Measurements from ENCODE around the gene SDHC. TPM values are rescaled to one million over a fixed set of nuclear protein-coding genes. Genes with fewer than 3 reads are reported as not detected.

The SDHC gene
- total and polyA plus RNA-seq, 2 of the 13 experiments (the other 11 are each of a cell fraction or from before 2014, with no cell fraction given) = 27.1 to 229 TPM

DNA sequence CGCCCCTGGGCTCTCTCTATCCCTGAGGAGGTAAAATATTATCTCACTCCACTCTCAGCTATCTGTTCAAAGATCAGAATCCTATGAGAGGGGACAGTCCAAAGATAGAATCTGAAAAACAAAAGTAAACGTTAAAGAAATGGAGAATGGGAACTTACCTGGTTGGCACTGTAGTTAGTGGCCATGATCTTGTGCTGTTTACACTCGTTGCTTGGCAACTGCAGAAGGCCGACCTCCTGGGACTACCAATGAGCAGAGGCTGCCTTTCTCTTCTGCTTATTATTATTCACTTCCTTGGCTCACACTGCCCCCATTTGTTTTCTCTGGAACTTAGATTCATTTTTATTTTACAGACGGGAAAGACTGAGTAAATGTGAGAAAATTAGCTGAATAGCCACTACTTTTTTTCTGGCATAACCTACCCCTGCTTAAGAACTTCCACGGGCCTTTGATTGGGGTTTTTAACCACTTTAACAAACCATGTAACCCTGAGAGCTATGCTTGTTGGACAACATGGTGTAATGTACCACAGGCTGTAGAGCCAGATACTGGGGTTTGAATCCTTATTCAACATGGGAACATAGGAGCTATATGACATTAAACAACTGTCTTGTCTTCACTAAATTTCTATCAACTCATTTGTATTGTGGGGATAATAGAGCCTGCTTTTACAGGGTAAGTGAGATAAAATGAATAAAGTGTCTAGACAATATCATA lies 53.7 kb downstream of the SDHC start, which contains the start of gene CFAP126 (continued):
- TF ChIP-seq, protein P1, sequence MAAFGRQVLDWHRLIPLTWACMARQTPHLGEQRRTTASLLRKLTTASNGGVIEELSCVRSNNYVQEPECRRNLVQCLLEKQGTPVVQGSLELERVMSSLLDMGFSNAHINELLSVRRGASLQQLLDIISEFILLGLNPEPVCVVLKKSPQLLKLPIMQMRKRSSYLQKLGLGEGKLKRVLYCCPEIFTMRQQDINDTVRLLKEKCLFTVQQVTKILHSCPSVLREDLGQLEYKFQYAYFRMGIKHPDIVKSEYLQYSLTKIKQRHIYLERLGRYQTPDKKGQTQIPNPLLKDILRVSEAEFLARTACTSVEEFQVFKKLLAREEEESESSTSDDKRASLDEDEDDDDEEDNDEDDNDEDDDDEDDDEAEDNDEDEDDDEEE (CRISPR knock-in tag; IDR thresholded peaks at IDR 0.05) = no peak
- TF ChIP-seq SIX4 (CRISPR knock-in tag; IDR thresholded peaks at IDR 0.05) (no peak), EZH2 (conservative IDR thresholded peaks at IDR 0.05; ENCODE audit: low read depth, low read length) (no peak), ZNF383 (CRISPR knock-in tag; IDR thresholded peaks at IDR 0.05; ENCODE audit: borderline replicate concordance) (no peak), HNRNPL (IDR thresholded peaks at IDR 0.05; ENCODE audit: low read depth, low read length) (no peak), ZNF205 (CRISPR knock-in tag; IDR thresholded peaks at IDR 0.05) (no peak), ZNF776 (CRISPR knock-in tag; IDR thresholded peaks at IDR 0.05) (no peak), ZFP36 (IDR thresholded peaks at IDR 0.05; ENCODE audit: borderline replicate concordance, low read depth, low read length, partially characterized antibody) (no peak), NRL (CRISPR knock-in tag; IDR thresholded peaks at IDR 0.05; ENCODE audit: borderline replicate concordance) (no peak), ZNF816 (CRISPR knock-in tag; IDR thresholded peaks at IDR 0.05; ENCODE audit: borderline replicate concordance) (no peak), NFIC (IDR thresholded peaks at IDR 0.05; ENCODE audit: low read length) (no peak), ZNF749 (CRISPR knock-in tag; IDR thresholded peaks at IDR 0.05; ENCODE audit: borderline replicate concordance) (no peak), U2AF2 (IDR thresholded peaks at IDR 0.05; ENCODE audit: low read depth, low read length) (no peak), KAT7 (CRISPR knock-in tag; IDR thresholded peaks at IDR 0.05; ENCODE audit: borderline replicate concordance) (no peak), ZSCAN30 (CRISPR knock-in tag; IDR thresholded peaks at IDR 0.05) (no peak), SCMH1 (CRISPR knock-in tag; IDR thresholded peaks at IDR 0.05; ENCODE audit: borderline replicate concordance) (no peak), GPN1 (CRISPR knock-in tag; IDR thresholded peaks at IDR 0.05; ENCODE audit: borderline replicate concordance) (no peak), BHLHE40 (IDR thresholded peaks at IDR 0.05; ENCODE audit: low read length) (no peak)
- TF ChIP-seq, protein P2, sequence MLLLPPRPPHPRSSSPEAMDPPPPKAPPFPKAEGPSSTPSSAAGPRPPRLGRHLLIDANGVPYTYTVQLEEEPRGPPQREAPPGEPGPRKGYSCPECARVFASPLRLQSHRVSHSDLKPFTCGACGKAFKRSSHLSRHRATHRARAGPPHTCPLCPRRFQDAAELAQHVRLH (CRISPR knock-in tag; IDR thresholded peaks at IDR 0.05; ENCODE audit: borderline replicate concordance, low read depth) = no peak
- TF ChIP-seq, protein P3, sequence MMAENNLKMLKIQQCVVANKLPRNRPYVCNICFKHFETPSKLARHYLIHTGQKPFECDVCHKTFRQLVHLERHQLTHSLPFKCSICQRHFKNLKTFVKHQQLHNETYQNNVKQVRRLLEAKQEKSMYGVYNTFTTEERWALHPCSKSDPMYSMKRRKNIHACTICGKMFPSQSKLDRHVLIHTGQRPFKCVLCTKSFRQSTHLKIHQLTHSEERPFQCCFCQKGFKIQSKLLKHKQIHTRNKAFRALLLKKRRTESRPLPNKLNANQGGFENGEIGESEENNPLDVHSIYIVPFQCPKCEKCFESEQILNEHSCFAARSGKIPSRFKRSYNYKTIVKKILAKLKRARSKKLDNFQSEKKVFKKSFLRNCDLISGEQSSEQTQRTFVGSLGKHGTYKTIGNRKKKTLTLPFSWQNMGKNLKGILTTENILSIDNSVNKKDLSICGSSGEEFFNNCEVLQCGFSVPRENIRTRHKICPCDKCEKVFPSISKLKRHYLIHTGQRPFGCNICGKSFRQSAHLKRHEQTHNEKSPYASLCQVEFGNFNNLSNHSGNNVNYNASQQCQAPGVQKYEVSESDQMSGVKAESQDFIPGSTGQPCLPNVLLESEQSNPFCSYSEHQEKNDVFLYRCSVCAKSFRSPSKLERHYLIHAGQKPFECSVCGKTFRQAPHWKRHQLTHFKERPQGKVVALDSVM (CRISPR knock-in tag; IDR thresholded peaks at IDR 0.05) = no peak
- TF ChIP-seq, protein P4, sequence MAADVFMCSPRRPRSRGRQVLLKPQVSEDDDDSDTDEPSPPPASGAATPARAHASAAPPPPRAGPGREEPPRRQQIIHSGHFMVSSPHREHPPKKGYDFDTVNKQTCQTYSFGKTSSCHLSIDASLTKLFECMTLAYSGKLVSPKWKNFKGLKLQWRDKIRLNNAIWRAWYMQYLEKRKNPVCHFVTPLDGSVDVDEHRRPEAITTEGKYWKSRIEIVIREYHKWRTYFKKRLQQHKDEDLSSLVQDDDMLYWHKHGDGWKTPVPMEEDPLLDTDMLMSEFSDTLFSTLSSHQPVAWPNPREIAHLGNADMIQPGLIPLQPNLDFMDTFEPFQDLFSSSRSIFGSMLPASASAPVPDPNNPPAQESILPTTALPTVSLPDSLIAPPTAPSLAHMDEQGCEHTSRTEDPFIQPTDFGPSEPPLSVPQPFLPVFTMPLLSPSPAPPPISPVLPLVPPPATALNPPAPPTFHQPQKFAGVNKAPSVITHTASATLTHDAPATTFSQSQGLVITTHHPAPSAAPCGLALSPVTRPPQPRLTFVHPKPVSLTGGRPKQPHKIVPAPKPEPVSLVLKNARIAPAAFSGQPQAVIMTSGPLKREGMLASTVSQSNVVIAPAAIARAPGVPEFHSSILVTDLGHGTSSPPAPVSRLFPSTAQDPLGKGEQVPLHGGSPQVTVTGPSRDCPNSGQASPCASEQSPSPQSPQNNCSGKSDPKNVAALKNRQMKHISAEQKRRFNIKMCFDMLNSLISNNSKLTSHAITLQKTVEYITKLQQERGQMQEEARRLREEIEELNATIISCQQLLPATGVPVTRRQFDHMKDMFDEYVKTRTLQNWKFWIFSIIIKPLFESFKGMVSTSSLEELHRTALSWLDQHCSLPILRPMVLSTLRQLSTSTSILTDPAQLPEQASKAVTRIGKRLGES (CRISPR knock-in tag; IDR thresholded peaks at IDR 0.05; ENCODE audit: borderline replicate concordance) = no peak
- TF ChIP-seq, protein P5, sequence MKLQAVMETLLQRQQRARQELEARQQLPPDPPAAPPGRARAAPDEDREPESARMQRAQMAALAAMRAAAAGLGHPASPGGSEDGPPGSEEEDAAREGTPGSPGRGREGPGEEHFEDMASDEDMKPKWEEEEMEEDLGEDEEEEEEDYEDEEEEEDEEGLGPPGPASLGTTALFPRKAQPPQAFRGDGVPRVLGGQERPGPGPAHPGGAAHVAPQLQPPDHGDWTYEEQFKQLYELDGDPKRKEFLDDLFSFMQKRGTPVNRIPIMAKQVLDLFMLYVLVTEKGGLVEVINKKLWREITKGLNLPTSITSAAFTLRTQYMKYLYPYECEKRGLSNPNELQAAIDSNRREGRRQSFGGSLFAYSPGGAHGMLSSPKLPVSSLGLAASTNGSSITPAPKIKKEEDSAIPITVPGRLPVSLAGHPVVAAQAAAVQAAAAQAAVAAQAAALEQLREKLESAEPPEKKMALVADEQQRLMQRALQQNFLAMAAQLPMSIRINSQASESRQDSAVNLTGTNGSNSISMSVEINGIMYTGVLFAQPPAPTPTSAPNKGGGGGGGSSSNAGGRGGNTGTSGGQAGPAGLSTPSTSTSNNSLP (IDR thresholded peaks at IDR 0.05; ENCODE audit: low read depth, low read length) = peak; percentile 34; the same call in 1 of the 2 replicates
